NCI-H128 (cell line): Measurements from ENCODE around the gene CREBBP.

Source experiments
- DNase-seq: peaks from one replicate; lab custom pipeline; 2025; ENCODE audit not compliant: unreplicated experiment; lab: John Stamatoyannopoulos, UW

The CREBBP gene

DNA sequence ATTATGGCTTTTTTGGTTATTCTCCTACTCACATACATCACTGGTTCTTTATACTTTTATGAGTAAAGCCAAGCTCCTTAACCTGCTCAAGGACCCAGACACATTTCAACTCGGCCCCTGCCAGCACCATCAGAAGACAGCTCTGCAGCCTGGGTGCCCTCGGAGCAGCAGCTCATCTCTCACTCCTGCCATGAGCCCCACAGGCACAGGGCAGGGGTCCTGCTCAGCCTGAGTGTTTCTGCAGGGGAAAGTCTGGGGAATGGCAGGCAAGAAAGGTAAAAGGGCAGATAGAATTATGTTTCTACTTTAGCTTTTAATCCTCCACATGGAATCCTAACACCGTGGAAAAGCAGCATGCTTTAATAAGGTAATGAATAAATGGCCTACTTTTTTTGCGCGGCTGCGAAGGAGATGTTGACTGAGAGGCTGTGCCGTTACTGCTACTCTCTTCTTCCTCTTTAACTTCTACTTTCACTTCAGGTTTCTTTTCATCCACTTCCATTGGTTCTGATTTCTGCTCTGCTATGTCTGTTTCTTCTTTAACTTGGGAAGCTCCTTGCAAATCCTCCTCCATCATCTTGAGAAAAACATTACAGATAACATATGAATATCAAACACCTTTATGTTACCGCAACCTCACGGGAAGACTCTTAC, 113.1 kb downstream of the CREBBP start:
- no peak for DNase-seq

- no peak for DNase-seq
Measured at GRCh38 chr16:3766177-3766576, 114.3 kb downstream of the CREBBP start.

- no peak for DNase-seq
Measured at GRCh38 chr16:3764409-3764808, 116.1 kb downstream of the CREBBP start.

DNA sequence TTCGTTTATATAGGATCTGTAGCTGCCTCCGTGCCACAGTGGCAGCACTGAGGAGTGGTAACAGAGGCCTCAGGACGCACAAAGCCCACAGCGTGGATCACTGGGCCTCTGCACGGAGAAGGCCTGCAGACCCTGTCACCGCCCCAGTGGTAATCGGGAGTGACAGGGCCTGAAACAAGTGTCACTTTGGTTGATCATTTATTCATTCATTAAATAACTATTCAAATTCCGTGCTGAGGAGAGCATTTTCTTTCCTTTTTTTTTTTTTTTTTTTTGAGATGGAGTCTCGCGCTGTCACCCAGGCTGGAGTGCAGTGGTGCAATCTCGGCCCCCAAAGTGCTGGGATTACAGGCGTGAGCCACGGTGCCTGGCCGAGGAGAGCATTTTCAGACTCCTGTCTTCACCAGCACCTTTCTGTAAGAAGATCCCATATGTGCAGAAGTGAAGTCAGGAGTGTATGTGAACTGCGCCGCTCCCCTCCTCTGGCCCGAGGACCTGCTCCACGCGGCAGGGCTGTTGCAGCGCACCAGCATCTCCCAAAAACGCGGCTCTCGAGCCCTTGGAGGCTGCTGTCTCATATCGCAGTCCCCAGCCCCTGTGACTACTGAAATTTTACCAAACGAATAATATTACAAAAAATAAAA, 118.3 kb downstream of the CREBBP start:
- no peak for DNase-seq

- DNase-seq, result no peak
Measured at GRCh38 chr16:3761375-3762106, 119.0 kb downstream of the CREBBP start.

- DNase-seq, result no peak
Measured at GRCh38 chr16:3760518-3760917, 120.0 kb downstream of the CREBBP start.

GRCh38 chr16:3759736-3760135, 120.8 kb downstream of the CREBBP start:
- DNase-seq, result no peak

DNA sequence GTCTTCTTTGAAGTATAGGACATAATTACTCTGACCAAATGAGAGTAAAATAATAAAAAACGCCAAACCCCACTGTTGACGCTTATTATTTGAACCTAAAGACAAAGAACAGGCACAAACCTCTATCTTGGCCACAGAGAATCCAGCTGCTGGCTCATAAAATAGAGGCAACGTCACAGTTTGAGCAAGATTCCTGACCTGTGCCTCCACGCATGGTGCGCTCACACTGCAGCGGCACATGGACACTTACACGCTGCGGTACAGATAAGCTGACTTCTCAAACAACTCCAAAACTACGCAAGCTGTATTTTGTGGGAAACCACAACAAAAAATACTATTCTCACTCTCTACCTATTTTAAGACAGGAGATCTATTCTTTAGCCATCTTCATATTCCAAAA, 124.4 kb downstream of the CREBBP start:
- DNase-seq, result no peak

- no peak for DNase-seq
Measured at GRCh38 chr16:3755249-3755648, 125.3 kb downstream of the CREBBP start.

GRCh38 chr16:3754772-3755171, 125.7 kb downstream of the CREBBP start:
- DNase-seq, result no peak

GRCh38 chr16:3754081-3754703, 126.3 kb downstream of the CREBBP start:
- no peak for DNase-seq

DNA sequence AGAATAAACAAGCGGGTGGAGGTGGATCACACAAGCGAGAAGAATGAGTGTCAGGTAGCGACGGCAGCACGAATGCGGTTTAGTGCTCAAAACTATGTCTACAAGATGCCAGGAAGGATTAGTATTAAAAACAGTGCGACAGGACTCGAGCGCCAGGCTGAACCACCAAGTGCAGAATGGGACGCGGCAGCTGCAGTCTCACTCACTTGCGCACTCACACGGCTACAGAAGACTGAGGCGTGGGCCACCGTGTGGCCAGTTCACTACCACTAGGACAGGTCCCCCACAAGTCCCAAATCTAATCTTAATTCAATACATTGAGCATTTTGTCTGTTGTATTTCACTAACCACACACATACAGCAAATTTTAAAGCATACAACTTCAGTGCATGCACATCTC, 127.5 kb downstream of the CREBBP start:
- DNase-seq, result no peak

DNA sequence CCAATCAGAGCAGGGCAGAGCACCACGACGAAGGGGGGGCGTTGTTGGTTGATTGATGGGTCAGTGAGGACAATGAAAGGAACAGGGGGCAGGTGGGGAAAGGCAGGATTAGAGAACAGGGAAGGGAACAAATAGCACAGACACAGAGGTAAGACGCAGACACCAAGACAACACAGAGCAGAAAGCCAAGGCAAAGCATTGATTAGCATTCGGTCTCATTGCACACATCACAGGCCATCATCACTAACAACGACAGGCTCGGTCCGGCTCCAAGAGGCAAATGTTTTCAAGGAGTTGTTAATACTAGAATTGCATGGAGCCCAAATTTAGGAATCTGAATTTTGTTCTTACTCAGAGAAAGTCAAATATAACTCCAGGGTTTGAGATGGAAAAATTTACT, 128.6 kb downstream of the CREBBP start:
- no peak for DNase-seq

DNA sequence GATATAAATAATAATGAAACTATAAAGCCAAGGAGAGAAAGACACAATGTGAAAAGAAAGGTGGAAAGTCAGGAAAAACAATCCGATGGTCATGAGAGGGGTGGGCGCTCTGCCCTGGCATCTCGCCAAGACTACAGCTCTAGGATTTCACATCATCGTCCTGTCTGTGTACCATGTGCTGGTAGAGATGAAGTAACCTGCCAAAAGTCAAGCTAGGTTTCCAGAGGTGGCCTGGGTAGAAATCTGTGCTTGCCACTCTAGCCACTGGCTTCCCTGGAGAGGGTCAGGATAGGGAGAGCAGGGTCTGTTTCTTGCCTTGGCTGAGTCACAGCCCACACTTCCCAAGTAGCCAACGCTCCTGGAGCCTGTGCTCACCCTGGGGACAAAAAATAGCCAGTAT, 132.2 kb downstream of the CREBBP start:
- DNase-seq, result no peak

DNA sequence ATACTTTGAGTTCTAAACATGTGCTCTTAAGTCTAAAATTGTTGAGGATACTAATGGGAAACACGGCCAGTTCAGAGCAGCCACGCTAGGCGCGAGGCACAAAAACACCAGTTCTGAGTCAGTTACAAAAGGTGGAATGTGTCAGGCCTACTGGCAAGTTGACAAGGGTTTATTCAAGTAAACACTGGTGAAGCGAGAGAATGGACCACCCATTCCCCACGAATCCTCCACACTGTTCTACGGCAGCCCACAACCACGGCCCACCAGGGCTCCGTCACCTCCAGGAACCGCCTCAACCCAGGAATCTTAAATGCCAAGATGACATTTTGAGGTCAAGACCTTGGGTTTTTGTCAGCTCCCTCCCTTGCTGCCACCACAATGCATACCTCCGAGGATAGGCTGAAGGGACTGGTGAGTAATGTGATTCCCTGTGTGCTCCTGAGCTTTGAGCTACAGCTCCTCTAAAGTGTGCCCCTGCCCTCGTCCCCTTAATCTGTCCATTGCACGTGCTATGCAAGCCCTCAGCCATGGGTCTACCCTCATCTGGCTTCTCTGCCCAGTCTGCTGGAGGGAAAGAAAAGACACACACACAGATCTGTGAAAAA, 134.7 kb downstream of the CREBBP start:
- no peak for DNase-seq

- no peak for DNase-seq
Measured at GRCh38 chr16:3744018-3744417, 136.5 kb downstream of the CREBBP start.

- DNase-seq, result no peak
Measured at GRCh38 chr16:3740934-3741333, 139.6 kb downstream of the CREBBP start.

DNA sequence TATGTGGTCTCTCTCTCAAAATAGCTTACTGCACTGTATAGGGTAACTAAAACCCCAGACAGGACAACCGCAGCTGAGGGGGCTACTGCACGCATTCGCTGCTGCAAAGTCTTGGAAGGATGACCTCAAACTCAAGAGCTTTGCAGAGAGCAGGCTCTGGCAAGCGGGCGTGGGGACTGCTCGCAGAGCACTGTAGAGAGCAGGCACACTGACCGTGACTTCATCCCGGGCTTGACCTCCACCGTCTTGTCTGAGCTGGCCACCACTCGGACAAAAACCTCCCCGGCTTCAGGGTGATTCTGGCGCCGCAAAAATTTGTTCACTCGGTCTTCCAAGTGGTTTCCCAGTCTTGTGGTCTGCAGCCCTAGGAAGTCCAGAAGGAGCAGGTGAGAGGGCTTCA, 140.3 kb downstream of the CREBBP start:
- no peak for DNase-seq

DNA sequence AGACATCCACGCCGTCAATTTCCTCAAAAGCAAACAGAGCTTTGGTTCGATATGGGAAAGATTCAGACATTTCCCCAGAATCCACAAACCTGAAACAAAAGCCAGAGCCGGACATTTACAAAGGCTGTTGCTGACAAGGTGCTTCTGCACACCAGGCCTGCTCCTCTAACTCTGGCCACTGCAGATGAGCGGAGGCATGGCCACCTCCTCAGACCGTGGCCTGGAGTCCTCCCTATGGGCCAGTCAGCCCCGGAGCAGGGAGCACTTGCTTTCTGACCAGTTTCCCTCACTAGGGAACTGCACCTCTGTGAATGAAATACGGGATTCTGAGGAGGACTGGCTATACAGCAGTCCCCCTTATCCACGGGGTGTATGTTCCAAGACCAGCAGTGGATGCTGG, 140.9 kb downstream of the CREBBP start:
- no peak for DNase-seq

GRCh38 chr16:3738541-3738940, 142.0 kb downstream of the CREBBP start:
- DNase-seq, result no peak

- no peak for DNase-seq
Measured at GRCh38 chr16:3738128-3738527, 142.4 kb downstream of the CREBBP start.

- no peak for DNase-seq
Measured at GRCh38 chr16:3737181-3737580, 143.3 kb downstream of the CREBBP start.
